Stimulated activated CD4-positive, alpha-beta T cell treated with anti-CD3 and anti-CD28 coated beads, Interleukin-4, amount 100 ng/mL, for 1 hour (primary cell): ENCODE measurements around the gene CERT1.

ENCODE experiments used
- DNase-seq: peaks from one replicate; pipeline ENCODE4 v3.0.0-alpha.2; 2020

CERT1 gene

DNA sequence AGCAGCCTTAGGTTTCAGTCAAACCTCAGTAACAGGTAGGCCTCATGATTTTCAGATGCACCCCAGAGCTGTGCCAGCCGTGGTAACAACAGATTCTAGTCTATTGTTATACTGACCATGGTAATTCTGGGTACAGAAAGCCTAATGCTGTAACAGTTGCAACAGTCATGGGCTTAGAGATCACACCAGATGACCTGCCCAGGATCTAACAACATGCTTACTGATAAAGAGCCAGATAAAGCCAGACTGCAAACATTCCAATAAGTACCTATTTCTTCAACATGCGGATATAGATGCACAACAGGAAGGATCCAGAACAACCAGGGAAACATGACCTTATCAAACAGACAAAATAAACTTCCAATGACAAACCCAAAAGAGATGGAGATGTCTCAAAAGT is 42.8 kb downstream of the CERT1 start:
- no peak for DNase-seq

DNA sequence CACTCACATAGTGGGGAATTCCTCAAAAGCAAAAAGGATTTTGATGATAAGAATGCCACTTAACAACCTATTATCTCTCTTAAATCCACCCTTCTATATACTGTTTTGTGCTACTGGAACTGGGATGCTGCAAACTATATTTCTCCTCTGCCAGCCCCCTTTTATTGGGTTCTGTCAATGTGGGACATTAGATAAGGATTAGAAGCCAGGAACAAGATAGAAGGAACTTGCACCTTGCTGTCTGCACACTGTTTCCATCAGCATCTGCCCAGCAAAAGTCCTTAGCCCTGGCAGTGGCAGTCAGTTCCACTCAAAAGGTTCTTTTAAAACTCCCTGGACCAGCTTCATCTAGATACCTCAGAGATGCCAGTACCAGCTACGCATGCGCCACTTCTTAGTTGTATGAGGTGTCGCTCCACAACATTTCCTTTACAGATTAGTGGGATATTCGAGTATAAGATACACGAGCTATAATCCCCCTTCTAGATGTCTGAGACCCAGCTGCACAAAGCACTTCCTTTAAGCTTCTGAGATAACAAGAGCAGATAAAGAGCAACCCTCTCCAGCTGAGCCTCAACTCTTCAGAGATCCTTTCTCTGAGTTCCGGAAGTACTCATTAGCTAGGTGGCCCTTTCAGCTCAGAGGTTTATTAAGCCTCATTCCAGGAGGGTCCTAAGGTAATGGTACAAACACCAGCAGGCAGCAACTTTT is 45.3 kb downstream of the CERT1 start:
- DNase-seq, result no peak

DNA sequence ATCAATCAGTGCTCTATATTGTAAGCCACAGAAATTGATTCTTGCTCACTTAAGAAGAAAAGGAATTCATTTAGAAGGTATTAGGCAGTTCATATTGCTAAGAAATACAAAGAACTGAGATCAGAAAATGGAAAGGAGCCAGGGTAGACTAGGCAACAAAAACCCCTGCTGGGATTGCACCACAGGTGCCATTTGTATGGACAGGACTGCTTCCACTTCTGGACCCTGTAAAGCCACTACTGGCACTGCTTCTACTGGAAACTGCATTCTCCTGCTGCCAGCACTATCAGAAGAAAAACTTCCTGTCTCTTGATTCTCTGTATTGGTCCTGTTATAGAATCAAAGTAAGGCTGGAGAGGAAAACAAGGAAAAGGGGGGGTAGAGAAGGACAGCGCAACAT is 45.9 kb downstream of the CERT1 start:
- DNase-seq, result no peak

DNA sequence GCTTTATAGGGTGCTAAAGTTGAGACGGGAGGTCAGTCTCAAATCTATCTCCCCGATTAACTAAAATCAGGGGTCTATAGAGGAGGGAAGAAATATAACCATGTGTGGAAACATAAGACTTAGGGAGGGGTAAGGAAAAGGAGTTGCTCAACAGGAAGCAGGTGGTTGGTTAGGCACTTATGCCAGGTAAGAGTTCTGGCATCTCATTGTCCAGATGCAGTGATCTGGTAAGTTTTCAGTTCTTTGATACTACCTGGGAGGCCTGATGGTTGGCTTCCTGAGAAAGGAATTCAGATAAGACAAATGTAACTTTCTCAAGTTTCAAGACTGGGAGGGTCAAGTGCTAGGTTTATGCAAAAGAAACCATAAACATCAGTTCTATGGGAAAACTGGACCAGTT is 47.7 kb downstream of the CERT1 start:
- no peak for DNase-seq

DNA sequence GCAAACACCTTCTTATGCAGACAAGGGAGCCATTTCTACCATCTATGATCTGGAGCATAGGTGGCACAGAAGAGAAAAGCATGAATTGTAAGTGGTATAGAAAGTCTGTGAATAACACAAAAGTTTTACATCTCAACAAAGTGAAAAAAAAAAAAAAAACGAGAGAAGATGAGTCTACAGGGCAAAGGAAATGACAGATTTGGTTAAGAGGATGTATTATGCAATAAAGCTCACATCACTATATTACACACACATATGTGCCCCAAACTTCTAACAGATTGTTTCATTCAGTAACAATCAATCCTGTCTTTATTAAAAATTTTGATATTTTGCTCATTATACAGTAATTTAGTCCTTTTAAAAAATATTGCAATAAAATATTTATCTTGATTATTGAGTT is 49.8 kb downstream of the CERT1 start:
- DNase-seq, result no peak

DNA sequence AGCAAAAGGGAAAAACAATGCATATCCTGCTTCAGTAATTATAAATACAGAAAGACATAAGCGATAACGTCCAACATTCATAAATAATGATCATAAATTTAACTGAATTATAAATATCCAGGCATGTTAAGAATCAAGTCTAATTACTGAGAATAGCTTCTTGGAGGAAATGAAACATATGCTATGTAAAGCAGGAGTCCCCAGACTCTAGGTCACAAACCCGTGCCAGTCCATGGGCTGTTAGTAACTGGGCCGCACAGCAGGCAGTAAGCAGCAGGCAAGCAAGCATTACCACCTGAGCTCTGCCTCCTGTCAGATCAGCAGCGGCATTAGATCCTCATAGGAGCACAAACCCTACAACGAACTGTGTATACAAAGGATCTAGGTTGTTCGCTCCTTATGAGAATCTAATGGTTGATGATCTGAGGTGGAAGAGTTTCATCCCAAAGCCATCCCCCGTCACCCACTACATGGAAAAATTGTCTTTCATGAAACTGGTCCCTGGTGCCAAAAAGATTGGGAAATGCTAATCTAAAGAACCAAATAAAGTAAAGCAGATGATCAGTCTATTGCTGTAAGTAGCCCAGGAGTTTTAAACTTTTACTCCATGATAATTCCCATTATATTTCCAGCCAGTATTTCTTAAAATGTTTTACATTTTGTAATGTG is 50.4 kb downstream of the CERT1 start:
- no peak for DNase-seq

- DNase-seq, result no peak
Measured at GRCh38 chr5:75460532-75460931, 50.9 kb downstream of the CERT1 start.

DNA sequence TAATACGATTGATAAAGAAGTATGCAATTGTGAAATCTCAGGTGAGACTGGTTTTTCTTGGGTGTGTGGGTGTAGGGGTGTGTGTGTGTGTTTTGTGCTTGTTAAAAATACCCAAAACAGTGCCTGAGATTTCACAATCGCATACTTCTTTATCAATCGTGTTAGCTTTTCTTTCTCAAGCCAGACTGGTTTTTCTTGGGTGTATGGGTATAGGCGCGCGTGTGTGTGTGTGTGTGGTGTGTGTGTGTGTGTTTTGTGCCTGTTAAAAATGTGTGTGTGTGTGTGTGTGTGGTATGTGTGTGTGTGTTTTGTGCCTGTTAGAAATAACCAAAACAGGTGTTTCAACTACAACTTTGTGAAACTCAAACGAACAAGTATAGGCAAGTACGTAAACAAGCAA is 53.7 kb downstream of the CERT1 start:
- no peak for DNase-seq

- no peak for DNase-seq
Measured at GRCh38 chr5:75457161-75457560, 54.3 kb downstream of the CERT1 start.

DNA sequence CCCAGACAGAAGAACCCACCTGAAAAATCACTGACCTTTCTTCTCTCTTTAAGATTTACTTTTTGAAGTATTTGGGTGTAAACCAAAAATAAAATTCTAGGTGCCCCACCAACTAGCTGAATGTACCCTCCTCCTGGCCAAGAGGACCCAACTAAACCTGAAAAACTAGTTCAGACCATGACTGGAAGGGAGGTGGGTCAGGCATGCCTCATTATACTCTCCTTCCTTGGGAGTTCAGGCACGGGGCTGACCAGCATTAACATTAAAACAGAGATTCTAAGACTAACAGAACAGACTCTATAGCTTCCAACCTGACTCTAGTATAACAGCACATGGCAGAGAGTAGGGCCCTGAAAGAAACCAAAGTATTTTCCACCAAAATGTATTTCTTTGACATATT is 61.4 kb downstream of the CERT1 start:
- no peak for DNase-seq

- DNase-seq, result no peak
Measured at GRCh38 chr5:75446068-75446467, 65.4 kb downstream of the CERT1 start.

DNA sequence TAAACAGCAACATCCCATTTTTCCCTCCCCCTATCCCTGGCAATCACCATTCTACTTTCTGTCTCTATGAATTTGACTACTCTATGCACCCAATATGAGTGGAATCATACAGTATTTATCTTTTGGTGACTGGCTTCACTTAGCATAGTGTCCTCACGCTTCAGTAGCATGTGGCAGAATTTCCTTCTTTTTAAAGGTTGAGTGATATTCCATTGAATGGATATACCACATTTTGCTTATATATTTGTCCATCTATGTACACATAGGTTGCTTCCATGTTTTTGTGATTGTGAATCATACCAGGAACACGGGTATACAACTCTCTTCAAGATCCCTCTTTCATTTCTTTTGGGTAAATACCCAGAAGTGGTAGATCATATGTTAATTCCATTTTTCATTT is 69.9 kb downstream of the CERT1 start:
- no peak for DNase-seq

GRCh38 chr5:75439276-75439675 is 72.2 kb downstream of the CERT1 start:
- no peak for DNase-seq

- no peak for DNase-seq
Measured at GRCh38 chr5:75438722-75439121, 72.7 kb downstream of the CERT1 start.

- DNase-seq, result no peak
Measured at GRCh38 chr5:75435096-75435495, 76.3 kb downstream of the CERT1 start.

DNA sequence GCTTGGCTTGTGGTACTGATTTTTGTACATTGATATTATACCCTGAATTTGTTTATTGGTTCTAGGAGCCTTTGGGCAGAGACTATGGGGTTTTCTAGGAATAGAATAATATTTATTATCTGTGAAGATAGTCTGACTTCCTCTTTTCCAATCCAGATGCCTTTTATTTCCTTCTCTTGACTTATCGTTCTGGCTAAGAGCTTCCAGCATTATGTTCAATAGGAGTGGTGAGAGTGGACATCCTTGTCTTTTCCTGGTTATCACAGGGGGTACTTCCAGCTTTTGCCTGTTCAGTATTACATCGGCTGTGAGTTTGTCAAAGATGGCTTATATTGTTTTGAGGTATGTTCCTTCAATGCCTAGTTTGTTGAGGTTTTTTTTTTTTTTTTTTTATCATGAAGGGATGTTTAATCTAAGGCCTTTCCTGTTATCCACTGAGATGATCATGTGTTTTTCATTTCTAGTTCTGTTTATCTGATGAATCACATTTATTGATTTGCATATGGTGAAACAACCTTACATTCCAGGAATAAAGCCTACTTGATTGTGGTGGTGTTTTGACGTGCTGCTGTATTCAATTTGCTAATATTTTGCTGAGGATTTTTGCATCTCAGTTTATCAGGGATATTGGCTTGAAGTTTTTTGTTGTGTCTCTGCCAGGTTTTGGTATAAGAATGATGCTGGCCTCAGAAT is 77.5 kb downstream of the CERT1 start:
- no peak for DNase-seq

- DNase-seq, result no peak
Measured at GRCh38 chr5:75414241-75414640, 97.2 kb downstream of the CERT1 start.

DNA sequence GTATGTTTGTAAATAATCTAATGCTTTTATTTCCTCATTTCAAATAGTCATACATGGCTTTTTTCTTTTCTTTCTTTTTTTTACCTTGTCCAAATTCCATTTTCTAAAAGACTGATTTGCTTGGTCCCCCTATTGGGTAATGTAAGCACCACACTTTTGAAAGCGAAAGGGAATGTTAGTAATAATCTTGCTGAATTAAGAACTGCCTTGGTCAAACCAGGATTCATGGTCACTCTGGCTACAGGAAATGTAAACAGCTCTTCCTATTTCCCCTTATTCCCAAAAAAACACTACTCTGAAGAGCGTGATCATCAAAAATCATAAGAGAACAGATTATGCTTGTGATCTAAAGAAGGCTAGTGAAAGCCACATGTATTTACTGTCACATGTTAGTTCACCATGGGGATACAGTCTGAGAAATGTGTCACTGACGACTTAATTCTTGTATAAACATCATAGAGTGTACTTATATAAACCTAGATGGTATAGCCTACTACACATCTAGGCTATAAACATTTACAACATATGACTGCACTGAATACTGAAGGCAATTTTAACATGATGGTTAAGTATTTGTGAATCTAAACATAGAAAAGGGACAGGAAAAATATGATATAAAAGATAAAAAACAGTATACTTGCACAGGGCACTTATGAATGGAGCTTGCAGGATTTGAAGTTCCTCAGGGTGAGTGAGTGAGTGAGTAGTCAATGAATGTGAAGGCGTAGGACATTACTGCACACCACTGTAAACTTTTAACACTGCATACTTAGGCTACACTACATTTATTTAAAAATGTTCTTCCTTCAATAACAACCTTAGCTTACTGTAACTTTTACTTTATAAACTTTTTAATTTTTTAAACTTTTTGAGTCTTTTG is 99.1 kb downstream of the CERT1 start:
- DNase-seq, result no peak

DNA sequence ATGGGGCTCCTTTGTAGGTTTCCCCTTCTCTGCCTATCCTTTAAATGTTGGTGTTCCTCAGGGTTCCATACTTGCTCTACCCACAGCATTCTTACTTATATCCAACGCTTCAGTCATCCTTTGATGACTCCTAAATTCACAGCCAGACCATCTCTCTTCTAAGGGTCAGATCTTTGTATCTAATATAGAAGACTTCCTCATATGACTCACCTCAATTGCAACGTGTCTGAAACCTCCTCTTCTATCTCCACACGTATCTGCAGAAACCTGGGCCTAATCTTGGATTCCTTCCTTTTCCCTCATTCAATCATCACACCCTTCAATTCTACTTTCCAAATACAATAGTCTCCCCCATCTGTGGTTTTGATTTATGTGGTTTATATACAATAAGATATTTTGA is 106.1 kb downstream of the CERT1 start:
- no peak for DNase-seq

GRCh38 chr5:75395277-75395676 is 116.2 kb downstream of the CERT1 start:
- no peak for DNase-seq

GRCh38 chr5:75389430-75389829 is 122.0 kb downstream of the CERT1 start:
- no peak for DNase-seq

- DNase-seq, result no peak
Measured at GRCh38 chr5:75387806-75388205, 123.6 kb downstream of the CERT1 start.

DNA sequence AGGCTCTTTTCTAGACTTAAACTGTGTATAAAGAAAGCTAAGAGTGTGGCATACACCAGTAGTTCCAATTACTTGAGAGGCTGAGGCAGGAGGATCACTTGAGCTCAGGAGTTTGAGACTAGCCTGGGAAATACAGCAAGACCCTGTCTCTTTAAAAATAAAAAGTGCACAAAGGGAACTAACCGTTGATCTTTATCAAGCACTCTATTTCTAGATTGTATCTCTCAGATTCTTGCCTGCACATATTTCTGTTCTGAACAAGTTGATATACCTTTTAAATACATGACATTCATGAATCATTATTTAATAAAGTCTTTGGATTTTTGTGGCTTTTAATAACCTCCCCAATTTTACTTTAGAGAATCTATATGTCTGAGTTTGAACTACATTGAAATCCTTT is 127.2 kb downstream of the CERT1 start:
- DNase-seq, result no peak
